Lung (tissue), 12 donors: ENCODE data around the gene LRIG1. TPM values are rescaled to one million over a fixed set of nuclear protein-coding genes. Genes with fewer than 3 reads are reported as not detected.

ENCODE experiments used
- ATAC-seq: fragments of 200-7000 bp; cut with Tn5 transposase; one replicate; pipeline ENCODE4 v1.9.1; 2020; ENCODE audit warnings: moderate number of reproducible peaks; ENCODE audit not compliant: insufficient read depth, low FRiP score
- DNase-seq, 3 donors: peaks; one replicate each; pipeline ENCODE4 v3.0.0-alpha.2; 2013 to 2017
- H3K27ac ChIP-seq, 2 donors: one replicate each; pipeline ENCODE4 v1.5.1; 2013; ENCODE audit warnings: mild to moderate bottlenecking in 2 of 2, moderate library complexity in 2 of 2, control low read depth in 1 of 2, inconsistent platforms in 1 of 2, low read depth in 1 of 2, low read length in 1 of 2
- H3K27me3 ChIP-seq, 3 donors: one replicate each; pipeline ENCODE4 v1.5.1; 2013; ENCODE audit warnings: low read length in 2 of 3; ENCODE audit not compliant: control insufficient read depth in 3 of 3, insufficient read depth in 3 of 3
- H3K36me3 ChIP-seq, 4 donors: one replicate each; pipeline ENCODE4 v1.5.1; 2013; ENCODE audit warnings: low read length in 4 of 4, mild to moderate bottlenecking in 1 of 4, moderate library complexity in 1 of 4; ENCODE audit not compliant: control insufficient read depth in 4 of 4, insufficient read depth in 4 of 4
- H3K4me1 ChIP-seq, 5 donors: one replicate each; pipeline ENCODE4 v1.5.1; 2013; ENCODE audit warnings: low read length in 5 of 5, mild to moderate bottlenecking in 2 of 5, moderate library complexity in 1 of 5; ENCODE audit not compliant: control insufficient read depth in 5 of 5, insufficient read depth in 5 of 5
- H3K4me3 ChIP-seq: one replicate; pipeline ENCODE4 v1.5.1; 2013; ENCODE audit warnings: mild to moderate bottlenecking, control low read depth, moderate library complexity
- H3K9ac ChIP-seq, 2 donors: one replicate each; pipeline ENCODE4 v1.5.1; 2013; ENCODE audit warnings: low read length in 2 of 2, control low read depth in 1 of 2; ENCODE audit not compliant: insufficient read depth in 1 of 2
- H3K9me3 ChIP-seq, 4 donors: one replicate each; pipeline ENCODE4 v1.5.1; 2013; ENCODE audit warnings: low read length in 3 of 4, mild to moderate bottlenecking in 1 of 4, moderate library complexity in 1 of 4; ENCODE audit not compliant: control insufficient read depth in 4 of 4, insufficient read depth in 3 of 4
- CTCF ChIP-seq: IDR thresholded peaks from 2 replicates; pipeline ENCODE4 v1.5.1; 2012; ENCODE audit warnings: mild to moderate bottlenecking; ENCODE audit errors: control extremely low read depth, extremely low read depth
- WGBS, 2 donors: extraction: QIAGEN DNeasy Blood & Tissue Kit; methylation state at CpG; one replicate each; pipeline ENCODE4 v1.1.7; 2013; 5-methylcytosine and 5-hydroxymethylcytosine counted together
- polyA plus RNA-seq, 2 donors: library from polyadenylated mRNA; stranded (reverse); fragments of 200-250 nt; gene quantifications; one replicate each; pipeline ENCODE4 v1.2.1, GENCODE V29; 2013
- total RNA-seq, 2 donors: library from RNA; depleted of rRNA in 1 of 2; stranded (reverse); fragments of >200 nt in 1 of 2; gene quantifications; one replicate each; pipeline ENCODE4 v1.2.1, GENCODE V29; 2014 to 2021
- donor health status: control.
- donor health status: control.
- donor health status: Bipolar disorder and iron deficiency.
- donor health status: healthy.
- donor health status: DM: yes; HTN: yes; CAD: no.

Gene LRIG1
- total and polyA plus RNA-seq, 4 donors, result 21.9 to 97.4 (median 42.2) TPM

DNA sequence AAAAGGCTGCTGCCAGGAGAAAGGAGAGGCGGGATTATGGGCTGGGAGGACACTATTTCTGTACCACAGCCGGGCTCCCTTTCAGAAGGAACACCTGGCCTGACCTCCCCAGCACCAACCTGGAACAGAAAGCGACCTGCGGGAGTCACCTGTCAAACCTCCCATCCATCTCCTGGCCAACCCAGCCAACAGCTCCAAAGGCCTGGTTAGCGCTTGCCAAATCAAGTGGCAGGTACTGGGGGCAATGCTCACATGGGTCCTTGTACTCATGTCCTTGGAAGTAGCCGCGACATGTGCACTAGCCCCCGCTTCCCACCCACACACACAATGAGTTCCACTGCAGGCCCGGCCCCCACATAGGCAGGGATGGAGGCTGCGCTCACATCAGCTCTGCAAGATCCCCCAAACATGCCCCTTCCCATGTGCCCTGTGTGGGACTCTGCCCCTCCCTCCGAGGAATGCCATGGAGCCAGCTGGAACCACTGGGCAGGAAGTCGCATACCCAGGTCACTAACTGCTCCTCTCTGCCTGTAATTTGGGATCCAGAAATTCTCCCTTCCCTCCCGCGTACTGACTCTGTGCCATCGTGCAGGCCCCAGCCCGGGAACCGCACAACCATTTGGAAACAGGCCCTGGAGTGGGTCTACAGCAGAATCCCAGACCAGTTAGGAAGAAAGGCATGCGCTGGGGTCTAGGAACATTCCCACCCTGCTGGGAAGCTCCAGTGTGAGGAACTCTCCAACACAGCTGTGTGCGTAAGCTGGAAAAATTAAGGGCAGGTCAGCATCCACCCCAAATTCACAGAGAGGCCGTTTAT, 98.9 kb downstream of the LRIG1 start:
- no peaks in the 10 kb centered on the region for H3K9me3 ChIP-seq
- WGBS, 2 donors, result 93 to 94% methylated on average over 20 of the region's 20 CpGs
- no peak for DNase-seq
- peaks cover 0 to 12% (median 0%) of the 10 kb centered on the region in 5 donors for H3K4me1 ChIP-seq
- H3K36me3 ChIP-seq, result peaks cover 4 to 49% (median 16%) of the 10 kb centered on the region in 4 donors
- H3K27ac ChIP-seq, result no peak overlapping the region
- TF ChIP-seq CTCF, result no peak
- H3K9ac ChIP-seq, result no peak overlapping the region
- H3K27me3 ChIP-seq, result no peaks in the 10 kb centered on the region
- H3K4me3 ChIP-seq, result no peak overlapping the region
- ATAC-seq, result no peak

DNA sequence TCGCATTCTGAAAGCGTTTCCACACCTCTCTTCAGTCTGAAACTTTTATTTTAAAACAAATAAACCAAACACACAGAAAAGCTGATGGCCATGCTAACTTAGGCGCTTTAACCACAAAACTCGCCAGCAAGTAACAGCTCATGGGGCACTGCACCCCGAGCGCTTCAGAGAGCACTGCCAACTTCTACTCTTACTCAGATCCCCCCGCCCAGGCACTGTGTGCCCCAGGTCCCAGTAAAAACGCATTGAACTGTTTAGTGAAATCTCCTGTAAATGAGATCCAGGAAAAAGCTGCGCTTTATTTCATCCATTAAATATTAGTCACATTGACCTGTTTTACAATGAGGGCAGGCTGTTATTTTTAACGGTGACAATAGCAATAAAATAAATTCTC, 99.7 kb downstream of the LRIG1 start:
- H3K4me1 ChIP-seq, result peaks cover 0 to 11% (median 0%) of the 10 kb centered on the region in 5 donors
- no peak overlapping the region for H3K9ac ChIP-seq
- no peak for ATAC-seq
- H3K4me3 ChIP-seq, result no peak overlapping the region
- H3K27ac ChIP-seq, result no peak overlapping the region
- WGBS, 2 donors, result 80 to 81% methylated on average over 10 of the region's 10 CpGs
- no peaks in the 10 kb centered on the region for H3K9me3 ChIP-seq
- no peaks in the 10 kb centered on the region for H3K27me3 ChIP-seq
- peaks cover 4 to 49% (median 17%) of the 10 kb centered on the region in 4 donors for H3K36me3 ChIP-seq
- no peak for DNase-seq
- no peak for TF ChIP-seq CTCF

- peaks cover 4 to 48% (median 19%) of the 10 kb centered on the region in 4 donors for H3K36me3 ChIP-seq
- DNase-seq, result peak in 2 of 3 donors; percentile 20 to 28
Measured at GRCh38 chr3:66400411-66401156, 100.2 kb downstream of the LRIG1 start.

More at GRCh38 chr3:66400411-66401156, 100.2 kb downstream of the LRIG1 start:
- Histone ChIP-seq H3K9me3 (no peaks in the 10 kb centered on the region), H3K9ac (no peak overlapping the region), H3K4me3 (no peak overlapping the region), H3K4me1 (peaks cover 0 to 11% (median 0%) of the 10 kb centered on the region in 5 donors), H3K27me3 (no peaks in the 10 kb centered on the region), H3K27ac (no peak overlapping the region)
- ATAC-seq, result no peak
- TF ChIP-seq CTCF, result no peak
- WGBS, 2 donors, result 91 to 93% methylated on average over 15 of the region's 15 CpGs
